HG02840 (cell line): ENCODE data around the gene CLDN18.

ENCODE experiments used
- ATAC-seq: cut with Tn5 transposase; IDR thresholded peaks from one replicate; pipeline ENCODE4 v1.9.1; 2021; ENCODE audit warnings: mild to moderate bottlenecking, moderate library complexity, moderate number of reproducible peaks; ENCODE audit not compliant: unreplicated experiment, low FRiP score

CLDN18 gene

DNA sequence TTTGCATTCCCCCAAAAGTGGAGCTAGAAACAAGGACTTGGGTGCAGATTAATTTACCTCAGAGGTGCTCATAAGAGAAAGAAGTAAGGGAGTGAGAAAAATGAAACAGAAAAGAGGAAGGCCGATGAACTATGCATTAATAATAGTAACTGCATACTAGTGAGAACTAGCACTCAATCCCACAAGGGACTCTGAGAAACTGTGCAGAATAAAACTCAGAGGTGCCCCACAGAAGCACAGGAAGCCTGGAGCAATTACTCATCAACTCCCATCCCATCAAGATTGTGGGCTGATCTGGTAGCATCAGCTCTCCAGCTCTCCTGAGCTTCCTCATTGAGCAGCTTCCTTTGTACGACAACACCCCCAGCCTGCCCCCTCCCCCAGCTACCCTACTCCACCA is 50.8 kb downstream of the CLDN18 start:
- no peak for ATAC-seq

DNA sequence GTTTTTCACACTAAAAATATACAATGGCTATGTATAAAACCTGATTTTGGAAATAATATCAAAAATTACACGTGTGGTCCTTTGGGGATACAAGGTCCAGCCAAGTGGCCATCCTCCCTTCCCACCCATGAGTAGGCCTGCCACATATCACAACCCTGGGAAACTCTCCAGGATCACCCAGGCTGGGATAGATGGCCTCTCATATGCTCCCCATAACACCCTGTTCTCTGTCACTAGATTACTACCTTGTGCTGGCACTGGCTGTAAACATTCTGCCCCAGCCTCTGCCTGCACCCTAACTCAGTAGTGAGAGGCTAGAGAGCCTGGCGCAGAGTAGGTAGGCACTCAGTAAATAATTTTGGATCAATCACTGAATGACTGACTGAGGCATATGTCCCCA is 52.1 kb downstream of the CLDN18 start:
- ATAC-seq: no peak

DNA sequence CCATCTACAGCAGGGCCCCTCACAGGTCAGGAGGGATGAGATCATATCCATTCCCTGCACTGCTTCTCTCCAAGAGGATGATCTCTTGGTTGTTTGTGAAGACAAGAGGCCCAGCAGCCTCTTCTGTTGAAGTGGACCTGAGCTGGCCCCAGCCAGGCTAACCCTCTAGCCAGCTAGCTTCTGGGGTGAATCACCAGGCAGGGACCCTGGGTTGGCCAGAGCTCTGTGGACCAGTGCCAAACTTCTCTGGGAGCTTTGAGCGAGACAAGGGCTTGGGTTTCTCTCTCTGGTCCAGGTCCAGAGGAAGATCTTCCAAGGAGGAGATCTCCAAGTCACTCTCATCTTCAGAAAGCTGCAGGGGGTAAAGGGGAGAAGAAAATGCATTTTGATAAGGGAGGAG is 52.7 kb downstream of the CLDN18 start:
- no peak for ATAC-seq

DNA sequence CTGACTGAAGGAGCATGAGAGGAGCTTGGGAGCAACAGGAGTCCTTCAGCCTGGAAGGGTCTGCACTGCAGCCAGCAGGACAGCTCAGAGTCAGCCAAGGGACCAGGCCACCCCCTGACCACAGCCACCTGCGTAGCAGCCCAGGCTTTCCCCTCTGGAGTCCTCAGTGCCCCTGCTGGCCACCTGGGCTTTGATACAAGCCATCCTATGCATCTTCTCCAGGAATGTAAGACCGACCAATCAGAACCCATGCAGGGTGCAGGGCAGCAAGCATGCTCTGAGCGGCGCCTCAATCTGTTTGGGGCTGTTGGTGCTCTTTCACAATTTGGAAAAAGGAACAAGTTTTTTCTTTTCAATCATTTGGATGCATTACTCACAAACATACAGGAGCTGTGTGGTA is 53.5 kb downstream of the CLDN18 start:
- ATAC-seq: no peak

DNA sequence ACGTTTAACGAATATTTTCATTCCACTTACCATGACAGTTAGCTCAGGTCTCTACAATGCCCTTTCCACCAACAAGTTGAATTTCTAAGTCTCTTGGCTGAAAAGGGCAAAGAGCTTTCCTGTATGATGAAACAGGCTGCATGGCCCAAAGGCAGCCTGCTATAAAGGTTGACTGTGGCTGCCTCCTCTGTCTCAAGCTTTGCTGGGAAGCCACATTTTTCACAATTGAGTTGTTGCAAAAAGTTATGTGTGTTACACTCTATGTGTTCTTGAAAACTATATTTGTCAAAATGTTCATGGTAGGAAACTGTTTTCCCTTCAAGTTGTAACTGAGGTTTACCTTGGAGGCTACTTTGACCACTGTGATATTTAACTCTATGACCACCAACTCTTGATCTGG is 56.0 kb downstream of the CLDN18 start:
- ATAC-seq: peak; percentile 18

DNA sequence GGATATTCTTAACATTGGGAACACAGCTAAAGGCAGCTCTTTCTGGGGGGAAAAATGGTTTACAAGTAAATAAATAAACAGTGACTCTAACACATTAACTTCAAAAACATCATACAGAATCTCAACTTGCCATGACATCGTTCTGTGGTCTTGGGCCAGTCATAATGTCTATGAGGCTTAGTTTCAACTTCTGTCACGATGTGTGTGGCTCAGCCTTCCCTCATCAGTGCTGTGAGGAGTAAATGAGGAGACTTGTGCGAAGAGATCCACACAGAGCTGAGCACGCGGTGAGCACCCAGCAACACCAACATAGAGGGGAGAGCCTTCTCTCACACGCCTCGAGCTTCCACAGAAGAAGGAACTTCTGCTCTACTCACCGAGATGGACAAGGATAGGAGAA is 56.4 kb downstream of the CLDN18 start:
- peak; percentile 79 for ATAC-seq

DNA sequence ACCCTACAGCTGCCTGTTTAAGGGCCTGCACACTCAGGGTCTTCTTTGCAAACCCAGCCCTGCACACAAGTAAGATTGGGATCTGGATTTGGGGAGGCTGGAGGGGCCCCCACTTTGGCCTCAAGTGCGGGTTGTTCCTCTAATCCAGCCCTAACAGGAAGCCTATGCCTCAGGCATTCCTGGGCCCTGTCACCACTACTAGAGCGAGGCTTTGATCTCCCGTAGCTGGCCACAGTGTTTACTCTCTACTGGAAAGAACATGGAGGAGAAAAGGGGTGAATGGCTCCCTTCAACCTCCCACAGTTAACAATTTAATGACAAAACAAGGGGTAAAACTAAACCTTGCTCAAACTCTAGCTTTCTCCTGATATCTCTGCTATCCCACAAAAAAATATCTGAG is 57.0 kb downstream of the CLDN18 start:
- no peak for ATAC-seq

DNA sequence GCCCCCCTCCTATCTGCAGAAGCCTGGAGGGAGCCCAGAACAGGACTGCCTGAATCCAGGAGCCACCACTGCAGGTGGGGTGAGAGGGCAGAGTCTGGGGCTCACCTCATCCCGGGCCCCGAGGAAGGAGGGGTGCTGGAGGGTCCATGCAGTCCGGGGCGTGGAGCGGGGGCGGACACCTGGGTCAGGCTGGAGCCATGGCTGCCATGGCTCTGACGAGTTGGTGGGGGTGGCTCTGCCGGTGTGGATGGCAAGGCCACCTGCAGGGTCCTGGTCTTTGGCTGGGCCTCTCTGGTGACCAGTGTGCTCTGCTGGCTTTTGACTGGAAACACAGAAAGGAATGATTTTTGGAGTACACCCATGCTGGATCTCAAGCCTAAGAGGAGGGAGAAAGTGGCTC is 58.1 kb downstream of the CLDN18 start:
- no peak for ATAC-seq

DNA sequence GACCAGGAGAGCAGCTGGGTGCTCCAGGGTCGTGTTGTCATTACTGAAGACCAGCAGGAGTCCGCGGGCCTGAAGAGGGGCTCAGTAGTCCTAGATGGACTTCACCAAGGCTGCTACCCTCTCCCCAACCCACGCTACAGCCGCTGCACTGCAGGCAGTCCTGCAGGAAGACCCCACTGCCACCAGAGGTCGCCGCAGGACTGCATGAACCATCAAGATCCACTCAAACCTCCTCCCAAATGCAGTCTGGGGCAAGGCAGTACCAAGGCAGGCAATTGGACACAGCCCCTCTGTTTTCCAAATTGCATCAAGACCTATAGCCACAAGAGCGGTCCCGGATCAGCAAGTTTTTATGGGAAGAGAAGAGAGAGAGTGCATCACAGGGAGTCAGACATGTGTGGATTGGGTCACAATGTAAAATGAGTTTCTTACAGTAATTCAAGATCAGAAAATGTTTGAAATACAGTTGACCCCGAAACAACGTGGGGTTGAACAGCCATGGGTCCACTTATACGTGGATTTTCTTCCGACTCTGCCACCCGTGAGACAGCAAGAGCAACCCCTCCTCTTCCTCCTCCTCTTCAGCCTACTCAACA is 58.7 kb downstream of the CLDN18 start:
- no peak for ATAC-seq

DNA sequence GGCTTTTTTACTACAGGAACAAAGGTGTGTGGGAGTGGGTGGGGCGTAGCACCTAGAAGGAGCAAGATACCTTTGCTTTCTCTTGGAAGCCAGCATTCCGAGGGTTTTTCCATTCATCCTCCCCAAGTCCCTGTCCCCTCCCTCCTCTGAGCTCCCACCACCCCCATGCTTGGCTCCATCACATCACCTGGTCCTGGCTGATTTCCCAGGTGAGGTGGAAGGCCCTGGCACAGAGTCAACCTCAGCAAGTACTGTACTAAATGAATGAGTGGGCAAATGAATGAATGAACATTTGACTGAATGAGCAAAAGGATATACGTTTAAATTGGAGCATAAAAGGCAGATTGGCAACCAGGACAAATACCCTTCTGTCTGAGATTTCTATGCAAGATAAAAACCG is 60.0 kb downstream of the CLDN18 start:
- no peak for ATAC-seq

DNA sequence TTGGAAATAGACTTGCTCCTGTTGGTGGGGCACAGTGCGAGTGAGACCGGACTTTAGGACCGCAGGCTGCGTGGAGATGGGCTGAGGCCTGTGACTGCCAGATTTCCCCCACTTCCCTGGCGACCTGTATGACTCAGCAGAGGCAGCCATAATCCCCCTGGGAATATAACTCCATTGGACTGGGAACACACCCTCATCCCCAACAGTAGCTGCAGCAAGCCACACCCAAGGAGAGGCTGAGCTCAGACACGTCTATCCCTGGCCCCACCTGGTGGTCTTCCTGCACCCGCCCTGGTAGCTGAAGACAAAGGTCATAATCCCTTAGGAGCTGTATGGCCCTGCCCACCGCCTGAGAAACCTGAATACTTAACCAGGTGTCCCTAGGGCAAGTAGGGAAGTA is 62.8 kb downstream of the CLDN18 start:
- no peak for ATAC-seq

DNA sequence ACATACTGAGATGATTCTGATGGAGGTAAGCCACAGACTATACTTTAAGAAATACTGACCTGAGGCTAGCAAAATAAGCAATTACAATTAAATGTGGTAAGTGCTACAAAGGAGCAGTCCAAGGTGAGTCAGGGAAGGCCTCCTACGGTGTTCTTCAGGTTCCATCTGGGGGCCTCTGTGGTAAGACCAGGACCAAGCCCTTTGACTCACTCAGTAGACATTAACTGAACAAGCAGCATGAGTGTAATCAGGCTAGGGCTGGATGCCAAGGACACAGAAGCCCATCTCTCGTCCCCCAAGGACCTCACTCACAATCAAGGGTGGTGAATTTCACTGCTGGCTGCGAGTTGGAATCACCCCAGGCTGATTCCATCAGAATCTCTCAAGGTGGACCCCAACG is 68.1 kb downstream of the CLDN18 start:
- ATAC-seq: no peak

DNA sequence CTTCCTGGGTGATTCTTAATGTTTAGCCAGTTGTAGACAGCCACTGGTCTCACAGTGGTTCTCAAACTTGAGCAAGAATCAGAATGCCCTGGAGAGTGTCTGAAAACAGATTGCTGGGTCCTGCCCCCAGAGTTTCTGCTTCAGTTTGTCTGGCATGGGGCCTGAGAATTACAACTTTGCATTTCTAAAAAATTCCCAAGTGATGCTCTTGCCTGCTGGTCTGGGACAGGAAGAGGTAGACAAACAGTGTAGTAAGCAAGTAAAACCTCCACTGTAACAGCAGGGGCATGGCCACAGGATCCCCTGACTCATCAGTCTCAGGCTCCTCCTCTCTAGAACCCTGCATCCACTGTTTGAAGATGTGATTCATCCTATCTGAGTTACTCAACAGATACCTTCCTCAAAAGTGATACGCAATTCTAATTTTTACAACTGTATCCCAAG is 69.0 kb downstream of the CLDN18 start:
- no peak for ATAC-seq

DNA sequence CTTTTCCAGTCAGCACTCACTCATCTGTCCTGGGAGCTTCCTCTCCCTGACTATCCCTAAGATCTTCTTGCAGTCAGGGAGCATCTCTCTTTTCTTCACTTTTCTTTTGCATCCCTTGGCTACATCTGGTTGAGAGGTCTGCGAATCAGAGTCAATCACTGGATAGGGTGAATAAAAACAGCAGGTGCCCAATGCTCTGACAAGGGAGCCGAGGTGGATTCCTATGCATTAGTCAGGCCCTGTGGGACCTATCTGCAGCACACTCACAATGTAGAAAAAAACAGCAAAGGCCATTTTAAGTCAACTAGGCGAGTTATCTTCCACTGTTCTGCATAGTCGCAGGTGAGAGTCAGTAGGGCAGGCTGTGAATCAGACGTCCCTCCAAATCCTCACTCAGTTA is 69.9 kb downstream of the CLDN18 start:
- no peak for ATAC-seq

DNA sequence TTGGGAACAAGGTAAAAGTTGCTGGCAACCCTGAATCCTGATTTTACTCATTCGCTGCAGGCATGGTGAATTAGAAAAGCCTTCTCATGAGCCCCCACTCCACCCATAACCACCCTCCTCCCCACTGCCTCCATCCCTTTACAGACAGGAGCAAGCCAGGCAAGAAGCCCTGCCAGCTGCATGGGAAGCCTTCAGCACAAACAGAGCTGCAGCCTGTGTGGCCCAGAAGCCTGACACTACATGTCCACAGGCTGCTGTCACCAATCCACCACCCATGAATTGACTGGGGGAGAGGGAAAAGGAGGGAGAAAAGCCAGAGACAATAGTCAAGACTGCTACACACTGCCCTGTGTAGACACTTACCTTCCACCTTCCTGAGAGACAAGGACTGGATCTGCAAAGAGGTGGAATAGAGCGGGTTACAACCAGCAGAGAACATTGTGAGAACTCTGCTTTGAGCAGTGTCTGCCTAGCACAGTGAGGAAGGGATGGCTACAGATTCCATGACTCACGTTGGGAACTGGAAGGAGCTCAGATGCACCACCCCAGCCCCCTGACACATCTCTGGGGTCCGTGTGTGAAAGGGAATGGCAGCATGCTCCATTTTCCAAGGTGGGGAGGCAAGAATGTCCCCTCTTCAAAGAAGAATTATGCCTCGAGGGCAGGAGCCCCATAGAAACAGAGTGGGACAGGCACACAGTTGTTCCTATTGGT is 71.6 kb downstream of the CLDN18 start:
- no peak for ATAC-seq

DNA sequence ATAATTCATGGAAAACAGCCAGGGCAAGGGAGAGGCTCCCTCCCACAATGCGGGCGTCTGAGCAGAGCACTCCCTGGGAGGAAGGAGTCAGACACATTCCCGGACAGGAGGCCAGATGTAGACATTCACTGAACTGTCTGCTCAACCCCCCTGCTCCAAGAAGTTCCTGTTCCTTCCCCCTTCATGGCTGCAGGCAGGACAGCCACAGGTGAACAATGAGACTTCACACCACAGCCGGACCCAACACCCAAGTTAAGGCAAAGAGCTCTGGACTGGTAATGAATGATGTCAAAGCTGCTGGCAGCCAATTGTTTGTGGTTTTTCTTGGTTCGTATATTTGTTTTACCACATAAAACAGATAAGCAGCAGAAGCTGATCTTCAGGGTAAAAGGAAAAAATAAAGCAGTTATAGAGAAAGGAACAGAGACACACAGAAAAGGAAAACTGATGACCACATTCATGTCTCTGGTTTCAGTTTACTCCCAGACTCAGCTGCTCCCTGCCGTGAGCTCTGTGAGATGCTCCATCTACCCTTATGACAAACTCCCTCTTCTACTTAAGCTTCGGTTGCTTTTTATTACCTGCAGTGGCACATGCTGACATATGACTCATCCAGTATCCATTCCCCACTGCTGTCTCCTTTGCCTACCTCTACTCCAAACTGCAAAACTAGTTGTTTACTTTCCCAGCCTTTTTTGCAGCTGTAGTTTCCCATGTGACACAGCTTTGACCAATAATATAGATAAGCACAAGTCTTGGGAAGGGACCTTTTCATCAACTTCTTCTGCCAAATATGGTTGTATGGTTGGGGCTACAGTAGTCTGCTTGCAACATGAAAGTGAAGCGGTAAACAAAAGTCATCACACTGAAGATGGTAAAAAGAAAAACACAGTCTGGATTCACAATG is 72.4 kb downstream of the CLDN18 start:
- ATAC-seq: no peak

DNA sequence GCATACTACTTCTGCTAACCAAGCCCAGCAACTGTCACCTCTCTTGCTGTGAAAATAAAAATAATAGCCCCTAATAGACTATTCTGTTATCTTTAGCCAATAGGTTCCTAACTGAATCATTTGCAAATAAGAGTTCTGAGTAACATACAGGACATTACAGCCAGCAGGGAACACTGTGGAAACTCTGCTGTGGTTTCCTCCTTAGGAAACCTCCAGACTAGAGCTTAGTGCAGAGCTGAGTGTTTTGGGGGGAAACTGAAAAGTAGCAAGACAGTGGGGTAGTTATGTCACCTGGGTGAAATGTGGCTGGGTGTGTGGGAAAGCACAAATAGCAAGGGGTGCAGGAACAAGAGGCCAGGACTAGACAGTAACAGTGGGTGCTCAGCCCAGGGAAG is 73.0 kb downstream of the CLDN18 start:
- ATAC-seq: no peak
